IMR-90 (cell line): ENCODE results near the gene RNASE2. TPM values are rescaled to one million over a fixed set of nuclear protein-coding genes. Genes with fewer than 3 reads are reported as not detected.
A peak's percentile ranks its signal among the peaks of the same experiment; 100 is the strongest.

Experiments used
- ATAC-seq: fragments of 200-7000 bp; cut with Tn5 transposase; 2 replicates; pipeline ENCODE4 v1.9.1; 2020; ENCODE audit warnings: low read depth, mild to moderate bottlenecking, moderate library complexity
- BruUV-seq: library from RNA; stranded (reverse); fragments of 400-500 nt; replicated peaks from 2 replicates; lab custom pipeline; 2021; lab: Mats Ljungman, UMichigan
- CTCF ChIA-PET: fragments of 300-600 bp; formaldehyde crosslinking; extraction: SDS; loops from one replicate; lab custom pipeline; 2021; ENCODE audit warnings: antibody characterized with exemption; lab: Yijun Ruan, JAX
- POLR2A ChIA-PET: fragments of 300-600 bp; sonication (Branson Sonifier 250); formaldehyde crosslinking; loops from one replicate; lab custom pipeline; 2022; ENCODE audit warnings: antibody characterized with exemption; ENCODE audit not compliant: unreplicated experiment; lab: Charles Lee
- DNase-seq: peaks from one replicate; pipeline ENCODE4 v3.0.0; 2013
- H2AFZ ChIP-seq: replicated peaks from 2 replicates; pipeline ENCODE3; 2013; ENCODE audit warnings: low read length, mild to moderate bottlenecking; ENCODE audit not compliant: poor library complexity
- H2AK5ac ChIP-seq: 2 replicates; pipeline ENCODE4 v1.6.1; 2013; ENCODE audit warnings: low read depth, low read length, inconsistent platforms
- H2AK9ac ChIP-seq: replicated peaks from 2 replicates; pipeline ENCODE3; 2013; ENCODE audit warnings: mild to moderate bottlenecking, low read depth, low read length, moderate library complexity; ENCODE audit not compliant: poor library complexity
- H2BK120ac ChIP-seq: 2 replicates; pipeline ENCODE4 v1.6.1; 2013; ENCODE audit warnings: low read depth, low read length, inconsistent platforms
- H2BK15ac ChIP-seq: 3 replicates; pipeline ENCODE4 v1.6.1; 2013; ENCODE audit warnings: low read depth, low read length, inconsistent platforms
- H2BK20ac ChIP-seq: 2 replicates; pipeline ENCODE4 v1.6.1; 2013; ENCODE audit warnings: low read depth, mild to moderate bottlenecking, inconsistent platforms, low read length, moderate library complexity
- H2BK5ac ChIP-seq: 2 replicates; pipeline ENCODE4 v1.6.1; 2013; ENCODE audit warnings: mild to moderate bottlenecking, low read depth, low read length, inconsistent platforms; ENCODE audit not compliant: poor library complexity, severe bottlenecking
- H3K14ac ChIP-seq: replicated peaks from 2 replicates; pipeline ENCODE4 v1.6.1; 2013; ENCODE audit warnings: low read depth, low read length, inconsistent platforms
- H3K18ac ChIP-seq: 2 replicates; pipeline ENCODE4 v1.6.1; 2013; ENCODE audit warnings: low read depth, low read length, control low read depth
- H3K23ac ChIP-seq: 2 replicates; pipeline ENCODE4 v1.6.1; 2013; ENCODE audit warnings: low read depth, low read length, inconsistent platforms
- H3K27ac ChIP-seq: 2 replicates; pipeline ENCODE4 v1.5.1; 2013; ENCODE audit warnings: mild to moderate bottlenecking, control low read depth, low read length; ENCODE audit not compliant: insufficient read depth
- H3K27me3 ChIP-seq: 2 replicates; pipeline ENCODE4 v1.6.1; 2013; ENCODE audit warnings: low read length; ENCODE audit not compliant: control insufficient read depth, insufficient read depth
- H3K36me3 ChIP-seq: 2 replicates; pipeline ENCODE4 v1.6.1; 2013; ENCODE audit warnings: low read length, mixed read lengths; ENCODE audit not compliant: control insufficient read depth, insufficient read depth
- H3K4ac ChIP-seq: 2 replicates; pipeline ENCODE4 v1.6.1; 2013; ENCODE audit warnings: low read depth, low read length, inconsistent platforms
- H3K4me1 ChIP-seq: 2 replicates; pipeline ENCODE4 v1.6.1; 2013; ENCODE audit warnings: low read length, mixed read lengths; ENCODE audit not compliant: control insufficient read depth, insufficient read depth
- H3K4me2 ChIP-seq: 2 replicates; pipeline ENCODE4 v1.6.1; 2013; ENCODE audit warnings: low read depth, mild to moderate bottlenecking, control low read depth, low read length, moderate library complexity
- H3K4me3 ChIP-seq: 2 replicates; pipeline ENCODE4 v1.5.1; 2013; ENCODE audit warnings: low read depth, mild to moderate bottlenecking, control low read depth, low read length, moderate library complexity; ENCODE audit not compliant: insufficient read depth
- H3K56ac ChIP-seq: 2 replicates; pipeline ENCODE4 v1.6.1; 2013; ENCODE audit warnings: low read length, inconsistent platforms; ENCODE audit not compliant: insufficient read depth; ENCODE audit errors: extremely low read depth
- H3K79me1 ChIP-seq, 2 experiments: 2 replicates each; pipeline ENCODE4 v1.6.1; 2013; ENCODE audit warnings: low read length in 2 of 2, inconsistent platforms in 1 of 2, low read depth in 1 of 2
- H3K9ac ChIP-seq: 2 replicates; pipeline ENCODE4 v1.6.1; 2013; ENCODE audit warnings: low read depth, low read length, control low read depth
- H3K9me1 ChIP-seq: 2 replicates; pipeline ENCODE4 v1.6.1; 2013; ENCODE audit warnings: low read length, inconsistent platforms; ENCODE audit not compliant: insufficient read depth
- H3K9me3 ChIP-seq: 2 replicates; pipeline ENCODE4 v1.6.1; 2013; ENCODE audit warnings: low read length; ENCODE audit not compliant: control insufficient read depth, insufficient read depth
- H4K20me1 ChIP-seq: 2 replicates; pipeline ENCODE4 v1.6.1; 2013; ENCODE audit warnings: low read length, inconsistent platforms; ENCODE audit not compliant: insufficient read depth
- H4K5ac ChIP-seq: 2 replicates; pipeline ENCODE4 v1.6.1; 2013; ENCODE audit warnings: mild to moderate bottlenecking, low read depth, low read length, control low read depth
- H4K8ac ChIP-seq, 2 experiments: 2 replicates each; pipeline ENCODE4 v1.6.1; 2013; ENCODE audit warnings: low read depth in 2 of 2, low read length in 2 of 2, control low read depth in 1 of 2, inconsistent platforms in 1 of 2
- H4K91ac ChIP-seq: 2 replicates; pipeline ENCODE4 v1.6.1; 2013; ENCODE audit warnings: low read depth, low read length, inconsistent platforms; ENCODE audit not compliant: insufficient read depth
- FOS ChIP-seq: fragments of 150-350 bp; IDR thresholded peaks from 2 replicates; pipeline ENCODE4 v1.6.1; 2016; ENCODE audit warnings: low read depth, low read length
- MAFK ChIP-seq: IDR thresholded peaks from 2 replicates; pipeline ENCODE4 v1.6.1; 2012; ENCODE audit warnings: low read depth, low read length, improper control_type of control experiment
- NFE2L2 ChIP-seq: fragments of 150-350 bp; IDR thresholded peaks from 2 replicates; pipeline ENCODE4 v1.6.1; 2016; ENCODE audit warnings: low read depth, mild to moderate bottlenecking, low read length
- POLR2A ChIP-seq: IDR thresholded peaks from 2 replicates; pipeline ENCODE4 v1.6.1; 2012; ENCODE audit warnings: mild to moderate bottlenecking, low read depth, low read length
- RAD21 ChIP-seq: IDR thresholded peaks from 2 replicates; pipeline ENCODE4 v1.6.1; 2012; ENCODE audit warnings: low read length, improper control_type of control experiment
- RFX5 ChIP-seq: IDR thresholded peaks from 2 replicates; pipeline ENCODE4 v1.8.0; 2012; ENCODE audit warnings: low read depth, mild to moderate bottlenecking, low read length, moderate library complexity
- WGBS, 2 experiments: methylation state at CpG; one replicate each; pipeline versions ENCODE4 v1.1.5 to v1.1.7; 2013; ENCODE audit warnings: missing lambda C conversion rate in 2 of 2; ENCODE audit not compliant: insufficient read length in 1 of 2; ENCODE audit errors: extremely low coverage in 2 of 2; 5-methylcytosine and 5-hydroxymethylcytosine counted together
- dilution Hi-C: fragments of 300-500 bp; cut with HindIII; formaldehyde crosslinking; loops from one replicate; pipeline ENCODE4 v1.14.3; 2018; ENCODE audit warnings: low sequenced_read_pairs; ENCODE audit not compliant: unreplicated experiment
- in situ Hi-C: fragments of 300-500 bp; cut with MboI; formaldehyde crosslinking; loops from 3 replicates; pipeline ENCODE4 v1.14.3; 2019; ENCODE audit warnings: low sequenced_read_pairs, inconsistent platforms, mixed read lengths
- intact Hi-C: fragments of 100-400 bp; cut with micrococcal nuclease; formaldehyde crosslinking; loops from 2 replicates; pipeline ENCODE4 v1.10.0; 2022
- polyA plus RNA-seq, 3 experiments: library from polyadenylated mRNA; depleted of rRNA; stranded (reverse); fragments of >200 nt; gene quantifications; 2 replicates each; pipeline ENCODE4 v1.2.3, GENCODE V29; 2012; ENCODE audit warnings: low replicate concordance in 1 of 3
- total RNA-seq: library from RNA; depleted of rRNA; stranded (reverse); fragments of >200 nt; gene quantifications from 2 replicates; pipeline ENCODE4 v1.2.3, GENCODE V29; 2012

The RNASE2 gene
- total and polyA plus RNA-seq, 2 of the 4 experiments (the other 2 are of a cell fraction) = not detected

GRCh38 chr14:20988717-20989470 lies 33.6 kb downstream of the RNASE2 start:
- peak overlapping the region; percentile 68 for H3K9ac ChIP-seq
- H3K9me1 ChIP-seq = peaks cover 16% of the 10 kb centered on the region
- peak overlapping the region; percentile 84 for H3K56ac ChIP-seq
- peak overlapping the region; percentile 93 for H2AK9ac ChIP-seq
- H3K14ac ChIP-seq = peak overlapping the region; percentile 95
- peak overlapping the region; percentile 10; the same call in 1 of the 2 replicates for H3K4me3 ChIP-seq
- H3K36me3 ChIP-seq = peaks cover 9% of the 10 kb centered on the region
- H3K27ac ChIP-seq = peak overlapping the region; percentile 74
- H2AFZ ChIP-seq = peak overlapping the region; percentile 75
- peak overlapping the region; percentile 98 for H3K4ac ChIP-seq
- H2BK15ac ChIP-seq = peak overlapping the region; percentile 86
- intact Hi-C loops = no loop called here
- peak overlapping the region; percentile 91 for H2BK20ac ChIP-seq
- no CpG with 5 or more reads among the region's 15 CpGs for WGBS, 2 experiments
- H3K79me1 ChIP-seq = peaks cover 6 to 28% of the 10 kb centered on the region in 2 experiments
- H4K20me1 ChIP-seq = no peaks in the 10 kb centered on the region
- peak overlapping the region; percentile 91 for H2BK120ac ChIP-seq
- no peak for DNase-seq
- peak overlapping the region; percentile 85 for H3K18ac ChIP-seq
- H2AK5ac ChIP-seq = peak overlapping the region; percentile 86
- TF ChIP-seq POLR2A (no peak), NFE2L2 (no peak), FOS (no peak), RAD21 (no peak), MAFK (no peak), RFX5 (no peak)
- H3K27me3 ChIP-seq = no peaks in the 10 kb centered on the region
- peak overlapping the region; percentile 82 for H3K23ac ChIP-seq
- H2BK5ac ChIP-seq = peak overlapping the region; percentile 92
- dilution Hi-C loops = no loop called here
- H3K9me3 ChIP-seq = no peaks in the 10 kb centered on the region
- H4K91ac ChIP-seq = peak overlapping the region; percentile 97
- peak overlapping the region; percentile 99 for H4K5ac ChIP-seq
- ChIA-PET POLR2A (interaction anchor here (0.6 kb wide), 1 partner anchor 260 kb away, joined by 3 read pairs; no protein-coding TSS in a partner anchor), CTCF (interaction anchor here (1.8 kb wide), 1 partner anchor 18 kb away, joined by 7 read pairs; no protein-coding TSS in a partner anchor)
- H4K8ac ChIP-seq = peak overlapping the region; percentile 94 to 95
- H3K4me1 ChIP-seq = peaks cover 8% of the 10 kb centered on the region
- no peak for ATAC-seq
- H3K4me2 ChIP-seq = peak overlapping the region; percentile 85
- BruUV-seq = no TSS peak
- in situ Hi-C loops = loop anchor here (25.0 kb wide), 1 partner anchor 652 kb away; the partner anchor contains the start of genes CCNB1IP1 and PARP2
